SU-DHL-6 (cell line): ENCODE data around the gene ATG2B.

Source experiments
- CTCF ChIP-seq: fragments of 200-600 bp; sonication (generic); IDR thresholded peaks from one replicate; pipeline ENCODE4 v1.5.1; 2017; ENCODE audit warnings: antibody characterized with exemption, mild to moderate bottlenecking, low read length, moderate library complexity; ENCODE audit not compliant: insufficient read depth, poor library complexity, severe bottlenecking
- EZH2phosphoT487 ChIP-seq: fragments of 200-600 bp; sonication (generic), shearing (Covaris generic); conservative IDR thresholded peaks from 2 replicates; pipeline ENCODE4 v1.6.1; 2018; ENCODE audit warnings: mild to moderate bottlenecking, antibody characterized with exemption, low read length, moderate library complexity, mixed read lengths

DNA sequence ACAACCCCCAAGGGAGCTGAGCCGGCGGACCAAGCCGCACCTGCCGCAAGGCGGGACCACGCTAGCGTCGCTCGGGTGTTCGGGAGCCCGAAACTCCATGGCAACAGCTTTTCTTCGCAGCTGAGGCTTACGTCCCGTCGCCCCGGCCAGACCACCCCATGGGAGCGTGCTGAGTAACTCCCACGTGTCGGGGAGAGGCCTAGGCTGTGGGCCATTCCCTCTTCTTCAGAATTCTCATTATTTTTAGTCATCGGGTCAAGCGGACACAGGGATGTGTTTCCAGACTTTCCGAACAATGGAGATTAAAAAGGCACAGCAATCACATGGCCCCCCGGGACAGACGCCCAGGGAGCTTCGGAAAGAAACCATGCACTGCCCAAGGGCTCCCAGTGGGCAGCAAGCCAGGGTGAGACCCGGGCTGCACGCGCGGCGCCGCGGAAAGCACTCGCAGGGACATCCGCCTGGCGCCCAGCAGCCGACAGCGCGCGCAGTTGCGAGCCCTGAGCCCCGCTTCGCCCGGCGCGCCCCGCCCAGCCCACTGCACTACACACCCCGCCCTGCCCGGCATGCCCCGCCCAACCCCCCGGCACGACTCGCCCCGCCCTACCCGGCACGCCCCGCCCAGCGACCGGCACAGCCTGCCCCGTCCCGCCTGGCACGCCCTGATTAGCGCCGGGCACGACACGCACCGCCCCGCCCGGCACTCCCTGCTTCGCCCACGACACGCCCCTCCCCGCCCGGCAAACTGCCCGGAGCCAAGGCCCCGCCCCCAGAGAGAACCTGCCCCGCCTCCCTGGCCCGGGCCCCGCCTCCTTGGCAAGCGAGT is 28.4 kb upstream of the ATG2B start:
- no peak for TF ChIP-seq CTCF
- TF ChIP-seq EZH2phosphoT487, result no peak
